SK-N-MC (cell line): Measurements from ENCODE around the gene ELMO2.
A peak's percentile ranks its signal among the peaks of the same experiment; 100 is the strongest.

Experiments
- EZH2 ChIP-seq: fragments of 200-600 bp; sonication (generic); IDR thresholded peaks from one replicate; pipeline ENCODE4 v1.6.1; 2017; ENCODE audit warnings: antibody characterized with exemption
- FOXP2 ChIP-seq: optimal IDR thresholded peaks from 2 replicates; pipeline ENCODE3; 2011; ENCODE audit warnings: mild to moderate bottlenecking, moderate library complexity; ENCODE audit not compliant: insufficient read depth; ENCODE audit errors: extremely low read length, control extremely low read depth
- POLR2AphosphoS5 ChIP-seq: IDR thresholded peaks from 2 replicates; pipeline ENCODE4 v1.6.1; 2012; ENCODE audit warnings: mild to moderate bottlenecking, low read depth, low read length, borderline replicate concordance

DNA sequence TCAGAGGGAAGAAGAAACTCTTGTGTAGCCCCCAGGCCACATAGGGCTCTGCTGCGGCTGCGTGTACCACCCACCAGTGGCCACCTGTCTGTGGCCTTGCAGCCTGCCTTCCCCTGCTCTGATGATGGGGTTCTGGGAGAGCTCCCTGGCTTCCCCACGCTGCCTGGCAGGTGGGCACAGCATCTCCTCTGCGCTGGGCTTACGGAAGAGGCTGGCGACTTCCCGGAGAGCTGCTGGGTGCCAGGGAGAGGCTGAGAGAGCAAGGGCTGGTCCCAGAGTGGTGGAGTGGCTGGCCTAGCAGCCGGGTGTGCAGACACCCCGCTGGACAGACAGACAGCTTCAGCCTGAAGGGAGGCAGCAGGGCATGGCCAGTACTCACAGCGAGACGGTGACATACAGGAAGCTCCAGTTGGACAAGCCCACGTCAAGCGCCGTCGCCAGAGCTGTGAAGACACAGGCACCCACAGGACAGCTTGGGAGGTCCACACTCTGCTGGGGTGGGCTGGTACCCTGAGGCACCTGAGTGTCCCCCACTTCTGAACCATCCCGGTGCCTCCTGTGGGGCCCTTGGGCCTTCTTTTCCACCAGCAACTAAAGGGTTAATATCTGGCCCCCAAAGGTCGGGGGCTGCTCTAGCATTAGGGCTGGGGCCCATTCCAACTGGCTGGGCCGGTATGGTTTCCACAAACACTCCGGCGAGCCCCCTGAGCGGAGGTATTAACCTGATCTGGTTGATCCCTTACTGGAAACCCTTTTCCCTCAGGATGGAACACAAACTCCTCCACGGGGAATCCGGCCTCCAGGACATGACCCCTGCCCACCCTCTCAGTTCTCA, 50.0 kb downstream of the ELMO2 start:
- TF ChIP-seq POLR2AphosphoS5 (peak; percentile 15; the same call in 1 of the 2 replicates), EZH2 (no peak), FOXP2 (no peak)
